Measurements from ENCODE around the gene WDR31. TPM values are rescaled to one million over a fixed set of nuclear protein-coding genes. Genes with fewer than 3 reads are reported as not detected.

WDR31 gene
- total and polyA plus RNA-seq, 2 of the 4 experiments (the other 2 are of a cell fraction), result 0.29 to 0.36 TPM

DNA sequence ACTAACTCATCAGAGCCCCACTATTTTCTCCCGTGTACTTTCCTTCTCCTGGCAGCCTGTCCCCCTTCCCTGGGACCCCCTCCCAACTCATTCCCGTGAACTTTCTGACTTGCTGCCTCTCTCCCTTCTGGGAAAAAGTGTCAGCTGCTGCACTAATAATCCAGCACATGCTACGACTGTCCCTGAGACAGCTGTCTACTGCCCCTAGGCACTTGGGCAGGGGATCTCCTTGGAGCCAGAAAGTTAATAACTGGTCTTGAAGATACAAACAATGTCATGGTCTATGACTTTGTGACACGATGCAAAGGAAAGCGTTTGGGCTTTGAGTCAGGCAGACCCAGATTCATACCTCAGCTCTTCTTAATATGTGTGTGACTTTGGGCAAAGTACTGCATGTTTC, 26.8 kb downstream of the WDR31 start:
- Histone ChIP-seq H3K56ac (ENCODE audit: extremely low read depth, insufficient read depth, low read length) (no peak overlapping the region), H3K14ac (replicated peaks; ENCODE audit: low read depth, low read length) (no peak overlapping the region), H2AK5ac (ENCODE audit: low read depth, low read length) (no peak overlapping the region), H2AFZ (replicated peaks; ENCODE audit: low read length, poor library complexity) (no peak overlapping the region), H4K5ac (ENCODE audit: low read depth, low read length) (no peak overlapping the region), H3K27ac (ENCODE audit: insufficient read depth, low read length) (no peak overlapping the region), H4K20me1 (ENCODE audit: insufficient read depth, low read length) (no peaks in the 10 kb centered on the region), H4K91ac (ENCODE audit: insufficient read depth, low read depth, low read length) (no peak overlapping the region), H2BK20ac (ENCODE audit: low read depth, low read length) (no peak overlapping the region), H3K4me2 (ENCODE audit: low read depth, low read length) (no peak overlapping the region), H2BK5ac (ENCODE audit: low read depth, low read length, poor library complexity, severe bottlenecking) (no peak overlapping the region), H3K4me1 (ENCODE audit: control insufficient read depth, insufficient read depth, low read length) (no peaks in the 10 kb centered on the region), H3K27me3 (ENCODE audit: control insufficient read depth, insufficient read depth, low read length) (peaks cover 8% of the 10 kb centered on the region; the same call in 1 of the 2 replicates), H3K4me3 (ENCODE audit: insufficient read depth, low read depth, low read length) (no peak overlapping the region), H3K9ac (ENCODE audit: low read depth, low read length) (no peak overlapping the region), H4K8ac (ENCODE audit: low read depth in 2 of 2, low read length in 2 of 2) (no peak overlapping the region), H3K23ac (ENCODE audit: low read depth, low read length) (no peak overlapping the region; the same call in 1 of the 2 replicates), H2BK15ac (ENCODE audit: low read depth, low read length) (no peak overlapping the region), H2AK9ac (replicated peaks; ENCODE audit: low read depth, low read length, poor library complexity) (no peak overlapping the region), H3K79me1 (ENCODE audit: low read depth in 1 of 2, low read length in 2 of 2) (no peaks in the 10 kb centered on the region), H3K18ac (ENCODE audit: low read depth, low read length) (no peak overlapping the region), H3K4ac (ENCODE audit: low read depth, low read length) (no peak overlapping the region), H3K36me3 (ENCODE audit: control insufficient read depth, insufficient read depth, low read length) (no peaks in the 10 kb centered on the region), H3K9me1 (ENCODE audit: insufficient read depth, low read length) (no peaks in the 10 kb centered on the region), H3K9me3 (ENCODE audit: control insufficient read depth, insufficient read depth, low read length) (peaks cover 2% of the 10 kb centered on the region; the same call in 1 of the 2 replicates), H2BK120ac (ENCODE audit: low read depth, low read length) (no peak overlapping the region)
- DNase-seq, result no peak
- ChIA-PET CTCF (no interaction called here), POLR2A (ENCODE audit: unreplicated experiment) (no interaction called here)
- intact Hi-C loops (cut with micrococcal nuclease), result no loop called here
- no peak for ATAC-seq (ENCODE audit: low read depth)
- no TSS peak for BruUV-seq (replicated peaks)
- 17% methylated on average over 1 of the region's 5 CpGs; no CpG with 5 or more reads in 1 of the 2 experiments for WGBS, 2 experiments (ENCODE audit: extremely low coverage in 2 of 2, insufficient read length in 1 of 2)
- dilution Hi-C loops (cut with HindIII; ENCODE audit: low sequenced_read_pairs, unreplicated experiment), result no loop called here
- TF ChIP-seq, protein P1, sequence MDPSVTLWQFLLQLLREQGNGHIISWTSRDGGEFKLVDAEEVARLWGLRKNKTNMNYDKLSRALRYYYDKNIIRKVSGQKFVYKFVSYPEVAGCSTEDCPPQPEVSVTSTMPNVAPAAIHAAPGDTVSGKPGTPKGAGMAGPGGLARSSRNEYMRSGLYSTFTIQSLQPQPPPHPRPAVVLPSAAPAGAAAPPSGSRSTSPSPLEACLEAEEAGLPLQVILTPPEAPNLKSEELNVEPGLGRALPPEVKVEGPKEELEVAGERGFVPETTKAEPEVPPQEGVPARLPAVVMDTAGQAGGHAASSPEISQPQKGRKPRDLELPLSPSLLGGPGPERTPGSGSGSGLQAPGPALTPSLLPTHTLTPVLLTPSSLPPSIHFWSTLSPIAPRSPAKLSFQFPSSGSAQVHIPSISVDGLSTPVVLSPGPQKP (IDR thresholded peaks at IDR 0.05; ENCODE audit: borderline replicate concordance, low read depth, low read length), result no peak
- TF ChIP-seq NFE2L2 (IDR thresholded peaks at IDR 0.05; ENCODE audit: low read depth, low read length) (no peak), MAFK (IDR thresholded peaks at IDR 0.05; ENCODE audit: low read depth, low read length) (no peak), RAD21 (IDR thresholded peaks at IDR 0.05; ENCODE audit: low read length) (no peak), CEBPB (IDR thresholded peaks at IDR 0.05; ENCODE audit: low read depth, low read length) (no peak)
- in situ Hi-C loops (cut with MboI; ENCODE audit: low sequenced_read_pairs), result no loop called here

Measured in IMR-90 (cell line).